HG03139 (cell line): ENCODE measurements around the gene RDX.
"Not testable (repeated sequence)": the region's sequence is repeated elsewhere in the genome, so short reads cannot be mapped to it uniquely, and the experiment has no call there.

Experiments
- ATAC-seq: cut with Tn5 transposase; IDR thresholded peaks from one replicate; pipeline ENCODE4 v1.9.1; 2021; ENCODE audit not compliant: unreplicated experiment

The RDX gene

DNA sequence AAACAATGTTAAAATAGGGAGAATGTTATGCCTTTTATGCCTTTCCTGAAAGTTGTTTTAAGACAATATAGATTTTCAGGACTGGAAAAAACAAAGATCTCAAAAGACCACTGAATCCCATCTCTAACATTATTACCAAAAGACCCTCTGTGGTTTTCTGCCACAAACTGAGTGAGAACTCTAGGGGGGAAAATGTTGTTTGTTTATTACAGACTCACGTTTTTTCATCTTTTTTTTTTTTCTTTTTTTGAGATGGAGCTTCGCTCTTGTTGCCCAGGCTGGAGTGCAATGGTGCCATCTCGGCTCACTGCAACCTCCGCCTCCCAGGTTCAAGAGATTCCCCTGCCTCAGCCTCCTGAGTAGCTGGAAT lies 9.6 kb upstream of the RDX start:
- ATAC-seq, result not testable (repeated sequence)

DNA sequence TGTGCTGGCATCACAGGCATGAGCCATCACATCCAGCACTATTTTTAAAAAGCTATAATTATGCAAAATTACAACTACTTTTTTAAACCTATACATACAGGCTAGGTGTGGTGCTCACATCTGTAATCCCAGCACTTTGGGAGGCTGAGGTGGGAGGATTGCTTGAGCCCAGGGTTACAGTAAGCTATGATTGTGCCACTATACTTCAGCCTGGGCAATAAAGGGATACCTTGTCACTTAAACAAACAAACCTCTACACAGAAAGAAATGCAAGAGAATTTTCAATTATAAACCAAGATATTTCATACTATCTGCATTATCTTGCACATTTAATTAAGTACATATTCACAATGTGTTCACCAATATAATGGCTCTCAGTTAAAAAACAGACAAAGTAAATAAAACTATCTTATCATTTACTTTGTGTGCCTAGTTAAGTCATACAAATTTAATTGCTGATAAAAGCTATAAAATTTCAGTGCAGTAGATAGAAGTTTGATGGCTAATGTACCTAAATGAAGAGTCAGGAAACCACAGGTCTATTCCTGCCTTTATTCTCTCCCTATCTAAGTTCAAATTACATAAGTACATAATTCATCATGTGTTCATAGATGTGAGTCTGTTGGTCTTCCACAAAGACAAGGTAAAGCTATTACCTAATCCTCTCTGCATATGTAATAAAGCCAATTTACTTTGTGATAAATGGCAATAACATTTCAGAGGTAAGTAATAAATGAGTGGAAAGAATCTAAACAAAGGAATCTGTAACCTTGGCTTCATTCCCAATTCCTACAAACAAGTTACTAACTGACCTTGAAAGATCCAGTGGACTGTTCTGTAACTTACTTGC lies 9.0 kb upstream of the RDX start:
- ATAC-seq, result no peak

DNA sequence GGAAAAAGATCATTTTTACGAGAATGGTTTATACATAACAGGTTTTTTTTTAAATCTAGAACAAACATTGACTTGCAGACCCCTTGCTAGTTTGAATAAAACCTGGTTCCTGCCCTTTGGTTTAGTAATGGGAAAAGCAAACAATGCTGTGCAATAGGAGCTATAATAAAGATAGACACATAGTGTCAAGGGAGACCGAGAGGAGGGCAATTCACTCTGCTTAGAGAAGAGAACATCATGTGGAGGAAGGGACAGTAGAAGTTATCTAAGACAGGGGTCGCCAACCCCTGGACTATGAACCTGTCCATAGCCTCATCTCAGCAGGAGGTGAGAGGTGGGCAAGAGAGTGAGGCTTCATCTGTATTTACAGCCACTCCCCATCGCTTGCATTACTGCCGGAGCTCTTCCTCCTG lies 7.0 kb upstream of the RDX start:
- ATAC-seq, result no peak

DNA sequence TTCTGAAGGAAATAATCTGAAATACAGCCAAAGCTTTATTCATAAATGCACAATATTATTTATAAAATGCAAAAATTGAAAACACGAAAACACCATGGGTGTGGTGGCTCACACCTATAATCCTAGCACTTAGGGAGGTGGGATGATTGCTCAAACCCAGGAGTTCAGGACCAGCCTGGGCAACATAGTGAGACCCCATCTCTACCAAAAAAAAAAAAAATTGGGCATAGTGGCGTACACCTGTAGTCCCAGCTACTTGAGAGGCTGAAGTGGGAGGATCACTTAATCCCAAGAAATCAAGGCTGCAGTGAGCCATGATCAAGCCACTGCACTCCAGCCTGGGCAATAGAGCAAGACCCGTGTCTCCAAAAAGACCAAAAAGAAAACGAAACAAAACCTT lies 5.2 kb upstream of the RDX start:
- ATAC-seq, result no peak

GRCh38 chr11:110301032-110301431 lies 4.6 kb upstream of the RDX start:
- no peak for ATAC-seq

- ATAC-seq, result no peak
These were observed 2.8 kb upstream of the RDX start for GRCh38 chr11:110299006-110299785.

- no peak for ATAC-seq
These were observed 1.9 kb upstream of the RDX start for GRCh38 chr11:110298301-110298765.

DNA sequence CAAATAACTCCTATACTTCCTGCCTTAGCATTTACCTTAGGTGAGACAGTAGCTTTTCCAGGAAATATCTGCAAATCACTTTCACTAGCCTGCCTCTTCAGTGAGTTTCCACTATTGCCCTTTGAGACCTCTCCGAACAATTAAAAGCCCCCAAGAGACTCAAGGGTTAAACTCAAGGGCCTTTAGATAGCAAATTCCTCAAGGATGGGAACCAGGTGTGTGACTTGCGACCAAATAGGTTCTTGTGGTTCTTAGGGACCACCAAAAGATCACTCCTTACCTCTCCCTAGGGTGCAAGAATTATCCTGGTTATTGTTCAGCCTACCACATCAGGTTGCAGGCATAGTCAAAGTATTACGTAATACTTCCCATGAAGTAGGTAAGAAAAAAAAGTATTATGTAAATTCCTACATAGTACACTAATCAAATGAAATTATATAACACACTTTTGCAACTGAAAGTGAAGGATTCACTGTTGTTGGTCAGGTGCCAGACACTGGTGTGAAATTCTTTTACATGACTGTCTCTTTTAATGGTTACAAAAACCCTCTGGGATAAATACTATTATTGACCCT lies 1.4 kb upstream of the RDX start:
- ATAC-seq, result no peak

- ATAC-seq, result no peak
These were observed 787 bp upstream of the RDX start for GRCh38 chr11:110297076-110297725.

DNA sequence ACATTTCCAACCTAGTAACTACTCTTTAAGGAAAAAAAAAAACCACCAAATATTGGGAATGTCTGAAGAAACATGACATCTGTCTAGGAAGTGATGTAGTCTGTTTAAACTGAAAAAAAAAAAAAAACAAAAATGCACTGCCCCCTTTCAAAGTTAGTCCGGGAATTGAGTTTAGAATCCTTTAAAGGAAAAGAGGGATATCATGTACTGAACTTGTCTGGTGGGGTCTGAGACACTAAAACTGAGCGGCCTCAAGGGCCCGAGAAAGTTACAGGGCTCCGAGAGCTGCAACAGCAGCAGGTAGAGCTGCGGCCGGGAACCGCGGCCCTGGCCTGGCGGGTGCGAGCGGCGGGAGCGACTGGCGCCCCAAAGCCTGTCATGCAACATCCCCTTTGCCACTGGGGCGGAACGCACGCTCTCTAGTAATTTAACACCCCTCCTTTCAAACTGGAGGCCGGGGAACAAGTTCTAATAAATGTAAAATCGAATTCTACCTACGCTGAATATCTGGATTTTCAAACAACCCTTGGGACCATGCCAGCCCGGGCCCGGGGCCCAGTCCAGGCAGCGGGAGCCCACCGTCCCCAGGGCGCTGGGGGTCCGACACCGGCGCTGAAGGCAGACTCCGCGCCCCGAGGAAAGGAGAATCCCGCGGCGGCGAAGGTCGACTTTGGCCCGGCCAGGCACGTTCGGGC lies 736 bp downstream of the RDX start:
- peak; percentile 61 for ATAC-seq

GRCh38 chr11:110295086-110295485 lies 1.3 kb downstream of the RDX start:
- no peak for ATAC-seq

- no peak for ATAC-seq
These were observed 1.9 kb downstream of the RDX start for GRCh38 chr11:110294509-110294908.

GRCh38 chr11:110293389-110293788 lies 3.0 kb downstream of the RDX start:
- ATAC-seq, result no peak

GRCh38 chr11:110292146-110292545 lies 4.3 kb downstream of the RDX start:
- not testable (repeated sequence) for ATAC-seq

- ATAC-seq, result no peak
These were observed 5.7 kb downstream of the RDX start for GRCh38 chr11:110290591-110291334.

DNA sequence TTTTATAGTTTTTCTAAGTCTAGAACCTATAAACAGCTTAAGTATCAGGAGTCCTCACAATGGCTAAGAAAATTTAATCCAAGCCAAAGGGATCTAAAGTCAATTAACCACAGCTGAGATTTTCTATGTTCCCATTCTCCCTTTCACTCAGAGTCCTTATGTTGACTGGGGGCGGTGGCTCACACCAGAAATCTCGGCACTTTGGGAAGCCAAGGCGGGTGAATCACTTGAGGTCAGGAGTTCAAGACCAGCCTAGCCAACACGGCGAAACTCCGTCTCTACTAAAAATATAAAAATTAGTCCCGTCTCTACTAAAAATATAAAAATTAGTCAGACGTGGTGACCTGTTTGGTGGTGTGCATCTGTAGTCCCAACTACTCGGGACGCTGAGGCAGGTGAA lies 6.9 kb downstream of the RDX start:
- no peak for ATAC-seq

GRCh38 chr11:110287537-110287936 lies 8.9 kb downstream of the RDX start:
- no peak for ATAC-seq

GRCh38 chr11:110286298-110287040 lies 9.9 kb downstream of the RDX start:
- no peak for ATAC-seq

- ATAC-seq, result no peak
These were observed 12.6 kb downstream of the RDX start for GRCh38 chr11:110283862-110284261.
